Measurements from ENCODE around the gene VOPP1.
"Not testable (repeated sequence)": the region's sequence is repeated elsewhere in the genome, so short reads cannot be mapped to it uniquely, and the experiment has no call there.

Gene VOPP1

GRCh38 chr7:55510206-55510605 lies 62.1 kb downstream of the VOPP1 start:
- DNase-seq (ENCODE audit: low spot score) = not testable (repeated sequence)

- no peak for DNase-seq (ENCODE audit: low spot score)
These were observed 63.0 kb downstream of the VOPP1 start for GRCh38 chr7:55509322-55509721.

- DNase-seq (ENCODE audit: low spot score) = no peak
These were observed 63.9 kb downstream of the VOPP1 start for GRCh38 chr7:55508221-55509011.

GRCh38 chr7:55507743-55508142 lies 64.6 kb downstream of the VOPP1 start:
- no peak for DNase-seq (ENCODE audit: low spot score)

- DNase-seq (ENCODE audit: low spot score) = no peak
These were observed 67.2 kb downstream of the VOPP1 start for GRCh38 chr7:55504967-55505658.

GRCh38 chr7:55504093-55504859 lies 68.0 kb downstream of the VOPP1 start:
- DNase-seq (ENCODE audit: low spot score) = peak; percentile 21

- DNase-seq (ENCODE audit: low spot score) = peak; percentile 44
These were observed 69.4 kb downstream of the VOPP1 start for GRCh38 chr7:55502858-55503440.

- no peak for DNase-seq (ENCODE audit: low spot score)
These were observed 70.0 kb downstream of the VOPP1 start for GRCh38 chr7:55502124-55502857.

GRCh38 chr7:55501611-55502010 lies 70.7 kb downstream of the VOPP1 start:
- DNase-seq (ENCODE audit: low spot score) = no peak

- no peak for DNase-seq (ENCODE audit: low spot score)
These were observed 72.1 kb downstream of the VOPP1 start for GRCh38 chr7:55500117-55500756.

- DNase-seq (ENCODE audit: low spot score) = no peak
These were observed 72.7 kb downstream of the VOPP1 start for GRCh38 chr7:55499591-55499990.

GRCh38 chr7:55498770-55499169 lies 73.5 kb downstream of the VOPP1 start:
- no peak for DNase-seq (ENCODE audit: low spot score)

GRCh38 chr7:55498142-55498541 lies 74.2 kb downstream of the VOPP1 start:
- DNase-seq (ENCODE audit: low spot score) = no peak

GRCh38 chr7:55497521-55497920 lies 74.8 kb downstream of the VOPP1 start:
- no peak for DNase-seq (ENCODE audit: low spot score)

GRCh38 chr7:55496906-55497305 lies 75.4 kb downstream of the VOPP1 start:
- no peak for DNase-seq (ENCODE audit: low spot score)

- DNase-seq (ENCODE audit: low spot score) = no peak
These were observed 77.4 kb downstream of the VOPP1 start for GRCh38 chr7:55494951-55495350.

- DNase-seq (ENCODE audit: low spot score) = no peak
These were observed 78.9 kb downstream of the VOPP1 start for GRCh38 chr7:55493408-55493807.

- no peak for DNase-seq (ENCODE audit: low spot score)
These were observed 81.0 kb downstream of the VOPP1 start for GRCh38 chr7:55491346-55491745.

- no peak for DNase-seq (ENCODE audit: low spot score)
These were observed 82.2 kb downstream of the VOPP1 start for GRCh38 chr7:55490099-55490498.

- no peak for DNase-seq (ENCODE audit: low spot score)
These were observed 82.8 kb downstream of the VOPP1 start for GRCh38 chr7:55489552-55489951.

- DNase-seq (ENCODE audit: low spot score) = no peak
These were observed 83.4 kb downstream of the VOPP1 start for GRCh38 chr7:55488804-55489340.
